ENCODE measurements around the gene IQSEC1. TPM values are rescaled to one million over a fixed set of nuclear protein-coding genes. Genes with fewer than 3 reads are reported as not detected.
A peak's percentile ranks its signal among the peaks of the same experiment; 100 is the strongest.

The IQSEC1 gene
- total RNA-seq, 1 donor from 2014 or later = 27.1 TPM

DNA sequence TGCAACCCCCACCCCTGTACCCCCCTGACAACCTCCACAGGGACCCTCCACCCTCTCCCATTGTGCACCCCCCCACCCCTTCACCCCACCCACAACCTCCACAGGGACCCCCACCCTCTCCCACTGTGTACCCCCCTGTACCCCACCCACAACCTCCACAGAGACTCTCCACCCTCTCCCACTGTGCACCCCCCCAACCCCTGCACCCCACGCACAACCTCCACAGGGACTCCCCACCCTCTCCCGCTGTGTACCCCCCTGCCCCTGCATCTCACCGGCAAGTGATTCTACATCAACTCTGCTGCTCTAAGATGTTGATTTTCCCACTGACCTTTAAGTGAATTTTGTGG, 180.4 kb downstream of the IQSEC1 start:
- Histone ChIP-seq H3K4me3 (ENCODE audit: low read length in 3 of 3) (no peak overlapping the region), H3K27ac (ENCODE audit: low read depth, low read length) (no peak overlapping the region), H3K9ac (ENCODE audit: low read depth in 1 of 3, low read length in 3 of 3) (no peak overlapping the region), H3K9me3 (ENCODE audit: control insufficient read depth in 3 of 3, low read length in 3 of 3) (no peaks in the 10 kb centered on the region), H3K4me1 (ENCODE audit: control insufficient read depth in 3 of 3, insufficient read depth in 3 of 3, low read length in 3 of 3) (peaks cover 24 to 31% (median 27%) of the 10 kb centered on the region in 3 donors), H3K27me3 (ENCODE audit: control insufficient read depth in 3 of 3, insufficient read depth in 3 of 3, low read length in 3 of 3) (no peaks in the 10 kb centered on the region), H3K36me3 (ENCODE audit: control insufficient read depth in 3 of 3, insufficient read depth in 3 of 3, low read length in 3 of 3) (no peaks in the 10 kb centered on the region)

DNA sequence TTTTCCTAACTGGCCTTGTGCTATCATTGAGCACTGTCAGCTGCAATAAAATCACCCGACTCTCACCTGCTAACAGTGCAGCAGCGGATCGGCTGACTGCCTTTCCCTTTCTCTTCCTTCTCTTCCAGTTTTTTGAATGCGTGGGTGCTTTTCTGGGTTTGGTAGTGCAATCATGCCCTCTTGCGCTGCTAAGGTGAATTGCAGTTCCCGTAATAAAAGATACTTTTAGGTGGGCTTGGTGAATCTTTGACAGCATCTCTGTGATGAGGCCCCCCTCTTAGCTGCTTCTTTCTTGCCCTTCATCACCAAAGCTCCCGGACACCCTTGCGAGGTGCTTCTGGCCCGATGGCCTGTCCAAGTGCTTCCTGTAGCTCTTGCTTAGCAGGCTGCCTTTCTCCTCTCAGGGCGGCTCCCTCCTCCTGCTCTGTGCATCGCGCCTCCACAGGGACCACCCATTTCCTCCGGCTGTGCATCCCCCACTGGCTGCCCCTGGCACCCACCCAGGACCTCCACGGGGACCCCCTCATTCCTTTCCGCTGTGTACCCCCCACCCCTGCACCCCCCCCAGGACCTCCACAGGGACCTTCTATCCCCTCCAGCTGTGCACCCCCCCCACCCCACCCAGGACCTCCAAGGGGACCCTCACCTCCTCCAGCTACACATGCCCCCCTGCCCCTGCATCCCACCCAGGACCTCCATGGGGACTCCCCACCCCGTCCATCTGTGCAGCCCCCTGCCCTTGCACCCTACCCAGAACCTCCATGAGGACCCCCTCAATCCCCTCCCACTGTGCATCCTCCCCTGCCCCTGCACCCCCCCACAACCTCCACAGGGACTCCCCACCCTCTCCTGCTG, 181.0 kb downstream of the IQSEC1 start:
- Histone ChIP-seq H3K27ac (ENCODE audit: low read depth, low read length) (no peak overlapping the region), H3K36me3 (ENCODE audit: control insufficient read depth in 3 of 3, insufficient read depth in 3 of 3, low read length in 3 of 3) (no peaks in the 10 kb centered on the region), H3K4me3 (ENCODE audit: low read length in 3 of 3) (peak overlapping the region; percentile 33 to 70 (median 38)), H3K4me1 (ENCODE audit: control insufficient read depth in 3 of 3, insufficient read depth in 3 of 3, low read length in 3 of 3) (peaks cover 24 to 31% (median 27%) of the 10 kb centered on the region in 3 donors), H3K9ac (ENCODE audit: low read depth in 1 of 3, low read length in 3 of 3) (peak overlapping the region in 2 of 3 donors; percentile 47 to 58), H3K27me3 (ENCODE audit: control insufficient read depth in 3 of 3, insufficient read depth in 3 of 3, low read length in 3 of 3) (no peaks in the 10 kb centered on the region), H3K9me3 (ENCODE audit: control insufficient read depth in 3 of 3, low read length in 3 of 3) (no peaks in the 10 kb centered on the region)

DNA sequence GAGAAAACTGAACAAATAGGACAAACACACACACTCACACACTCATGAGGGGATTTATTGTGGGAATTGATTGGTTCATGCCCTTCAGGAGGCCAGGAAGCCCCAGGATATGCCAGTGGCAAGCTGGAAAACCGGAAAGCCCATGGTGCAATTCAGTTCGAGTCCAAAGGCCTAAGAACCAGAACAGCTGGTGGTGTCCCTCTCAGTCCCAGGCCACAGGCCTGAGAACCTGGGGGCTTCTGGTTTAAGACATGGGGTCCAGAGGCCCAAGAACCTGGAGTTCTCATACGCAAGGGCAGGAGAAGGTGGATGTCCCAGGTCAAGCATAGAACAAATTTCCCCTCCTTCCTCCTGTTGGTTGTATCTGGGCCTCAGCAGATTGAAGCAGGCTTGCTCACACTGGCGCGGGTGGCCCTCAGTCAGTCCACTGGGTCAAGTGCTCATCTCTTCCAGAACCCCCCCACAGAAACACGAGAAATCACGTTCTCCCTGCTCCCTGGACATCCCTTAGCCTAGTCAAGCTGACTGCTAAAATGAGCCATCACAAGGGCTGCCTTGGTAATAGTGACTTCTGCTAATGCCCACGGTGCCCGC, 181.7 kb downstream of the IQSEC1 start:
- H3K4me1 ChIP-seq (ENCODE audit: control insufficient read depth in 3 of 3, insufficient read depth in 3 of 3, low read length in 3 of 3) = peaks cover 30 to 34% (median 34%) of the 10 kb centered on the region in 3 donors
- H3K36me3 ChIP-seq (ENCODE audit: control insufficient read depth in 3 of 3, insufficient read depth in 3 of 3, low read length in 3 of 3) = no peaks in the 10 kb centered on the region
- H3K9ac ChIP-seq (ENCODE audit: low read depth in 1 of 3, low read length in 3 of 3) = peak overlapping the region in 2 of 3 donors; percentile 47 to 58
- H3K27ac ChIP-seq (ENCODE audit: low read depth, low read length) = no peak overlapping the region
- H3K4me3 ChIP-seq (ENCODE audit: low read length in 3 of 3) = peak overlapping the region; percentile 33 to 70 (median 38)
- H3K9me3 ChIP-seq (ENCODE audit: control insufficient read depth in 3 of 3, low read length in 3 of 3) = no peaks in the 10 kb centered on the region
- peaks cover 0 to under 1% (median 0%) of the 10 kb centered on the region in 3 donors for H3K27me3 ChIP-seq (ENCODE audit: control insufficient read depth in 3 of 3, insufficient read depth in 3 of 3, low read length in 3 of 3)

DNA sequence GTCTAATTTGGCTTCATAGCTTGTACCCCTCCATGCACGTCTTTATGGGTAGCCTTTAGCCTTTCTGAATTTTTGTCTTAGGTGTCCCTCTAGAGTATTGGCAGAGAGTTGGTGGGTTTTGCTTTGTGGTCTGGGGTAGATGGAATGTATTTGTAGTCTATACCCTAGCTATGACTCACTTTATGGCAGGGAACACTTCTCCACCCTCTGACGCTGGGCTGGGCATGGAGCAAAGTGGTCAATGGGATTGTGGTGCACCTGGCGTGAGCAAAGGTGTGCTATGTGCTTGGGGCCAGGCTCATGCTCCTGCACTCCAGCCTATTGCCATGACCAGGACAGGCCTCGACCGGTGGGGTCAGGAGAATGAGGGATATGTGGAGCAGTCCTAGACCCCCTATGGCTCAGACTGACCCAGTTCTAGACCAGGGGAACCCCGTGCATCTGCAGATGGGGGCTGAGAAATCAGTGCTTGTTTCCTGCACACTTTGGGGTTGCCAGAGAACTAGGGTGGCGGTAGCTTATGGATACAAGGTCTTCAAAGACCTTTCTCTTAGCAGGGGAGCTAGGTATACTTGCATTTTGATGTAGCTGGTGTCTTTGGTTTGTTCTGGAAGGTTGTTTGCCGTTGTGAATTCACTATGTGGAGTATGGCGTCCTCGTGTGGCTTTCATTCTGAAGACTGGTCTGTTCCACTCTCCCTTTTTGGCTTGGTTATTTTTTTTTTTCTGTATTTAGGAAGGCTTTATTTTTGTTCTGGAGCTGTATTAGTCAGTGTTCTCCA, 182.4 kb downstream of the IQSEC1 start:
- H3K27me3 ChIP-seq (ENCODE audit: control insufficient read depth in 3 of 3, insufficient read depth in 3 of 3, low read length in 3 of 3) = peaks cover 0 to 2% (median 0%) of the 10 kb centered on the region in 3 donors
- H3K9ac ChIP-seq (ENCODE audit: low read depth in 1 of 3, low read length in 3 of 3) = no peak overlapping the region
- no peak overlapping the region for H3K27ac ChIP-seq (ENCODE audit: low read depth, low read length)
- no peak overlapping the region for H3K4me3 ChIP-seq (ENCODE audit: low read length in 3 of 3)
- peaks cover 33 to 34% (median 34%) of the 10 kb centered on the region in 3 donors for H3K4me1 ChIP-seq (ENCODE audit: control insufficient read depth in 3 of 3, insufficient read depth in 3 of 3, low read length in 3 of 3)
- no peaks in the 10 kb centered on the region for H3K9me3 ChIP-seq (ENCODE audit: control insufficient read depth in 3 of 3, low read length in 3 of 3)
- H3K36me3 ChIP-seq (ENCODE audit: control insufficient read depth in 3 of 3, insufficient read depth in 3 of 3, low read length in 3 of 3) = no peaks in the 10 kb centered on the region

DNA sequence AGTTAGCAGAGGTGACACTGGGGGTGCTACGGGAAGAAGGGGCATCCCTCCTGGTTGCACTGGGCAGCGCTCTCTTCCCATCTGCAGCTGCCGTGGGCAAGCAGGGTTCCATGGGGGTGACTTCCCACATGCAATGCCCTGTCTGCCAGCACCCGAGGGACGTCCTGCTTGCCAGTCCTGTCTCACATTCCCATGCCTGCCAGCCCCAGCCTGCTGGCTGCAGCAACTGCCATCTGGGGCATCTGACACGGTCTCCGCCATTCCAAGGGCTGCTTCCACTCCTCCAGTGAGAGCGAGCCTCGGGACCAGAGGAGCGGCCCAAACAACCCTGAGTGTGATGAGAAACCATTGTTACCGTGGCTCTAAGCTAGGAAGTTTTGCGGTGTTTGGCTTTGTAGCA, 186.5 kb downstream of the IQSEC1 start:
- H3K4me3 ChIP-seq (ENCODE audit: low read length in 3 of 3) = peak overlapping the region; percentile 39 to 56 (median 47)
- H3K27ac ChIP-seq (ENCODE audit: low read depth, low read length) = no peak overlapping the region
- H3K4me1 ChIP-seq (ENCODE audit: control insufficient read depth in 3 of 3, insufficient read depth in 3 of 3, low read length in 3 of 3) = peaks cover 36 to 39% (median 38%) of the 10 kb centered on the region in 3 donors
- no peaks in the 10 kb centered on the region for H3K36me3 ChIP-seq (ENCODE audit: control insufficient read depth in 3 of 3, insufficient read depth in 3 of 3, low read length in 3 of 3)
- no peaks in the 10 kb centered on the region for H3K9me3 ChIP-seq (ENCODE audit: control insufficient read depth in 3 of 3, low read length in 3 of 3)
- H3K9ac ChIP-seq (ENCODE audit: low read depth in 1 of 3, low read length in 3 of 3) = peak overlapping the region in 1 of 3 donors; percentile 55
- peaks cover 0 to 2% (median 0%) of the 10 kb centered on the region in 3 donors for H3K27me3 ChIP-seq (ENCODE audit: control insufficient read depth in 3 of 3, insufficient read depth in 3 of 3, low read length in 3 of 3)

DNA sequence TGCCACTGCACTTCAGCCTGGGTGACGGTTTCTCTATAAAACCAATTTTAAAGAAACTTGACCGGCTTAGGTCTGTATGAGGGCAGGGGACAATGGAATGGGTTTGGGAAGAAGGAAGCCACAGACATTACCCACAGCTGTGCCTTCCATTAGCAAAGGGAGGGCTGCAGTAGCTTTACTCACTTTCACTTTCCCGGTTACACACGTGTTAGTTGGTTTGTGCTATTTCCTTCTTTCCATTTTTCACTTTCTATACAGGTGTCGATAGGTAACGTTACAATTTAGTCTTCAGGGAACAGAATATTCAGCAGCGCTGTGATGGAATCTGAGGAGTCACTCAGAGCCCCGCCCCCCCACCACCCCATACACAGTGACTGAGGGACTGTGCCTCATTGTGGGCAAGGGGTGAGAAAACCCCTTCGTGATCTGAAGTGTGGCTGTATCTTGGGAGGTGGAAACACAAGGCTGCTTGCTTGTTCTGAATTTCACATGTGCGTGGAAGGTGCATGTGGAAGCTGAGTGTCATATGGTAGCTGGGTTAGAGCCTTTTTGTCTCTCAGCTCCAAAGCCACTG, 187.0 kb downstream of the IQSEC1 start:
- H3K4me1 ChIP-seq (ENCODE audit: control insufficient read depth in 3 of 3, insufficient read depth in 3 of 3, low read length in 3 of 3) = peaks cover 32 to 35% (median 34%) of the 10 kb centered on the region in 3 donors
- no peaks in the 10 kb centered on the region for H3K9me3 ChIP-seq (ENCODE audit: control insufficient read depth in 3 of 3, low read length in 3 of 3)
- peak overlapping the region; percentile 39 to 56 (median 47) for H3K4me3 ChIP-seq (ENCODE audit: low read length in 3 of 3)
- no peak overlapping the region for H3K27ac ChIP-seq (ENCODE audit: low read depth, low read length)
- H3K36me3 ChIP-seq (ENCODE audit: control insufficient read depth in 3 of 3, insufficient read depth in 3 of 3, low read length in 3 of 3) = no peaks in the 10 kb centered on the region
- H3K27me3 ChIP-seq (ENCODE audit: control insufficient read depth in 3 of 3, insufficient read depth in 3 of 3, low read length in 3 of 3) = peaks cover 0 to 2% (median 0%) of the 10 kb centered on the region in 3 donors
- peak overlapping the region in 1 of 3 donors; percentile 55 for H3K9ac ChIP-seq (ENCODE audit: low read depth in 1 of 3, low read length in 3 of 3)

DNA sequence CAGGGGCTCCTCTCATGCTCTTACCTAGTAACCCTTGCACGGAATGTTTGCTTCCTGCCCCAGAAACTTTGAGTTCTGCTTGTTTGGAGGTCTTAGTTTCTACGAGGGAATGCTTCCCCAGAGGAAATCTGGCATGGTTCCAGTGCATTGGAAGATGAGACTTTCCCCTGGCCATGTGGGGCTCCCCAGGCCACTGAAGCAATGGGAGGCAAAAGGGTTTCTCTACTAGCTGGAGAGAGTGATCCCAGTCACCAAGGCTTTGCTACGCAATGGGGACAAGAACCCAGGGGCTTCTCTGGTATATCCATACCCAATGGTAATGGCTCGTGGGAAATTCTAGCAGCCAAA, 187.7 kb downstream of the IQSEC1 start:
- Histone ChIP-seq H3K4me1 (ENCODE audit: control insufficient read depth in 3 of 3, insufficient read depth in 3 of 3, low read length in 3 of 3) (peaks cover 32 to 35% (median 34%) of the 10 kb centered on the region in 3 donors), H3K9me3 (ENCODE audit: control insufficient read depth in 3 of 3, low read length in 3 of 3) (no peaks in the 10 kb centered on the region), H3K27me3 (ENCODE audit: control insufficient read depth in 3 of 3, insufficient read depth in 3 of 3, low read length in 3 of 3) (peaks cover 0 to 2% (median 0%) of the 10 kb centered on the region in 3 donors), H3K9ac (ENCODE audit: low read depth in 1 of 3, low read length in 3 of 3) (no peak overlapping the region), H3K4me3 (ENCODE audit: low read length in 3 of 3) (no peak overlapping the region), H3K36me3 (ENCODE audit: control insufficient read depth in 3 of 3, insufficient read depth in 3 of 3, low read length in 3 of 3) (no peaks in the 10 kb centered on the region), H3K27ac (ENCODE audit: low read depth, low read length) (no peak overlapping the region)

DNA sequence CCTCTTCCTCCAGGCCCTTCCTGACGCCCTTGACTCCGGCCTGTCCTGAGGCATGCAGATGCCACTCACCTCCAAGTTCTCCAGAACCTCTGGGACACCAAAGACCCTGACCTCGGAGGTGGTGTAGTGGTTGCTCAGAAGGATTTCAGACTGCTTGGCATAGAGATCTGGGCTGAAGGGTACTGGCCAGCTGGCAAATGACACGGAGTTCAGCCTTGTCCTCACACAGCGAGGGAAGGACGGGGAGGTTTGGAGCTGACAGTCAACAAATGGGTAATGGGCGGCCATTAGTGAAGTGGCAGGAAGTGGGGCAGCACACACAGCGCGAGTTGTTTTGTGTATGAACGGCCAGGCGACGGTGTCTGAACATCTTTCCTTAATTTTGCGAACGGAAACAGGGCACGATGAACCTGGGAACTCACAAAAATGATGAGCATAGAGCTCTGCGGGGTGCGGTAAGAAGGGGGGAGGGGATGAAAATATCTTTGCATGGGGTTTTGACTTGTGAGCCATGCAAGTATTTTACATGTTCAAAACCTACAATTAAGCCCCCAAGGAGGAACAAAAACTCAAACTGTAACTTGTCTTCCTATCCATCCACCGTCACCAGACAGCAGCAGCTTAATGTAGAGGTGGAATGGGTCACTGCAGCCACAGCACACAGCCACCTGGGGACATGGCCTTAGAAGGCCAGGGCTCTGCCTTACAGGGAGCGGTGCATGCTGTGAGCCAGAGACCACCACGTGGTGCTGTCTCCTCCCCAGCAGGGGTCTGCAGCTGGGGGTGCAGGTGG, 188.2 kb downstream of the IQSEC1 start:
- no peak overlapping the region for H3K9ac ChIP-seq (ENCODE audit: low read depth in 1 of 3, low read length in 3 of 3)
- peaks cover 0 to 2% (median 0%) of the 10 kb centered on the region in 3 donors for H3K27me3 ChIP-seq (ENCODE audit: control insufficient read depth in 3 of 3, insufficient read depth in 3 of 3, low read length in 3 of 3)
- H3K27ac ChIP-seq (ENCODE audit: low read depth, low read length) = no peak overlapping the region
- no peaks in the 10 kb centered on the region for H3K36me3 ChIP-seq (ENCODE audit: control insufficient read depth in 3 of 3, insufficient read depth in 3 of 3, low read length in 3 of 3)
- no peak overlapping the region for H3K4me3 ChIP-seq (ENCODE audit: low read length in 3 of 3)
- no peaks in the 10 kb centered on the region for H3K9me3 ChIP-seq (ENCODE audit: control insufficient read depth in 3 of 3, low read length in 3 of 3)
- peaks cover 32 to 35% (median 34%) of the 10 kb centered on the region in 3 donors for H3K4me1 ChIP-seq (ENCODE audit: control insufficient read depth in 3 of 3, insufficient read depth in 3 of 3, low read length in 3 of 3)

DNA sequence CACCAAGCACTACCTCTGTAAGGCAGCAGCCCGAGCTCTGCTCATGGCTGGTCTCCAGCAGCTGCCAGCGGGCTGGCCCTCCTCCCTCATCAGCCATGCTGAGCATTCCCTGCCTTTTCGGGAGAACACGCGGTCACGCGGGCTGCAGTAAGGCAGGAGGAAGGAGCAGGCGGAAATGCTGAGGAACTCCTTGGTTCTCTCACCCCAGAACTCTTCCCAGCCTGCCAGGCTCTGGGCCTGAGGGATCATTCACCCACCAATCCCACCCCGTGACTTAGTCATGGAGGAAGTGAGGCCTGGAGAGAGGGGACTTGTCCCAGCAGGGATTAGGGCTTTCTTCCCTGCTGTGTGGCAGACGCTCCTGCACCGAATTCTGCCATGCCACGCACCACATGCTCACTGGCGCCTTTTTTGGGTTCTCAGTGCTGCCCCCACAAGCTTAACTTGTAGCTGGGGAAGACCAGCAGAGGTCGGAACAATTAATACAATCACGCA, 189.0 kb downstream of the IQSEC1 start:
- H3K27ac ChIP-seq (ENCODE audit: low read depth, low read length) = peak overlapping the region; percentile 18

More for the DNA sequence above, 189.0 kb downstream of the IQSEC1 start:
- peak overlapping the region in 2 of 3 donors; percentile 15 to 58 for H3K4me3 ChIP-seq (ENCODE audit: low read length in 3 of 3)
- H3K27me3 ChIP-seq (ENCODE audit: control insufficient read depth in 3 of 3, insufficient read depth in 3 of 3, low read length in 3 of 3) = peaks cover 0 to 2% (median 0%) of the 10 kb centered on the region in 3 donors
- no peaks in the 10 kb centered on the region for H3K36me3 ChIP-seq (ENCODE audit: control insufficient read depth in 3 of 3, insufficient read depth in 3 of 3, low read length in 3 of 3)
- H3K4me1 ChIP-seq (ENCODE audit: control insufficient read depth in 3 of 3, insufficient read depth in 3 of 3, low read length in 3 of 3) = peaks cover 32 to 35% (median 34%) of the 10 kb centered on the region in 3 donors
- peak overlapping the region; percentile 22 to 60 (median 48) for H3K9ac ChIP-seq (ENCODE audit: low read depth in 1 of 3, low read length in 3 of 3)
- H3K9me3 ChIP-seq (ENCODE audit: control insufficient read depth in 3 of 3, low read length in 3 of 3) = no peaks in the 10 kb centered on the region
